HepG2 (cell line): ENCODE results near the gene HOXB4.

Experiments used
- POLR2A ChIP-seq, 2 experiments: IDR thresholded peaks; 2 replicates each; pipeline ENCODE4 v1.6.1; 2011; ENCODE audit warnings: low read depth in 2 of 2, low read length in 2 of 2, mild to moderate bottlenecking in 1 of 2, moderate library complexity in 1 of 2; ENCODE audit not compliant: insufficient read depth in 1 of 2
- RBM22 ChIP-seq: fragments of 200-400 bp; formaldehyde crosslinking; optimal IDR thresholded peaks from 2 replicates; pipeline ENCODE3; 2017; ENCODE audit warnings: mild to moderate bottlenecking, low read length, moderate library complexity
- YY1 ChIP-seq: IDR thresholded peaks from 2 replicates; pipeline ENCODE4 v1.6.1; 2011; ENCODE audit warnings: low read length, low read depth, moderate library complexity, mild to moderate bottlenecking; ENCODE audit not compliant: insufficient read depth, insufficient replicate concordance
- TF ChIP-seq, protein P1 (sequence below): sonication (generic); formaldehyde crosslinking; IDR thresholded peaks from 2 replicates; pipeline ENCODE4 v1.4.0; 2020; ENCODE audit warnings: missing genetic modification reagents
- TF ChIP-seq, protein P2 (sequence below): sonication (generic); formaldehyde crosslinking; IDR thresholded peaks from 2 replicates; pipeline ENCODE4 v1.4.0; 2020; ENCODE audit warnings: missing genetic modification reagents

DNA sequence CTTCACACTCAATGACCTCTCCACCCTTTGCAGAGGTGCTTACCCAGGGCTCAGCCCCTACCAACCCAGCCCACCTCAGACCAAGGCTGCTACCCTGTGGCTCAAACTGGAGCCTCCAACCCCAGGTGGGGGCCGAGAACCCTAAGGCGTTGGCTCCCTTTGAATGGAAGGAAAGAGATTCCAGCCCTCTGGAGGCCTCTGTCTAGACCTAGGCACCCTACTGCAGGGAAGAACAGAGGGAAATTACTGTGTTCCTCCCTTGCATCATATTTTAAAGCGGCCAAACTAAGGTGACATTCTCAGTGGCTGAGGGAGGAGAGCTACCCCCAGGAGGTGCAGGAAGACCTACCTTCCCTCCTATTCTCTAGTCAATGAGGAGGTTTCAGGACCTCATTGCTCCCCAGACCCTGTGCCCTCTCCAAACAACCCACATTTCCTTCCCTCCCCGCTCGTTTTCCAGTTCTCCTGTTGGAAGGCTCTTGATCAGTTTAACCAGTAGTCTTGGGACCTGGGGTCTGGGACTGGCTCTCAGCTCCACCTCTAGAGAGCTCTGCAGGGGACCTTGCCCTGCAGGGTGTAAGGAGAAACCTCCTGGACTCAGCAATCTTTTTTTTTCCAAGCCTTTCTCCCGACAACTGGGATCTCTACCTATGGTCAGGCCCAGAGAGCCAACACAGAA, 42.5 kb upstream of the HOXB4 start:
- TF ChIP-seq, protein P1, sequence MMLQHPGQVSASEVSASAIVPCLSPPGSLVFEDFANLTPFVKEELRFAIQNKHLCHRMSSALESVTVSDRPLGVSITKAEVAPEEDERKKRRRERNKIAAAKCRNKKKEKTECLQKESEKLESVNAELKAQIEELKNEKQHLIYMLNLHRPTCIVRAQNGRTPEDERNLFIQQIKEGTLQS (CRISPR knock-in tag): no peak
- no peak for TF ChIP-seq RBM22
- no peak for TF ChIP-seq YY1
- no peak for TF ChIP-seq POLR2A (IDR thresholded peaks at IDR 0.05; ENCODE audit: insufficient read depth in 1 of 2, low read depth in 2 of 2, low read length in 2 of 2)
- TF ChIP-seq, protein P2, sequence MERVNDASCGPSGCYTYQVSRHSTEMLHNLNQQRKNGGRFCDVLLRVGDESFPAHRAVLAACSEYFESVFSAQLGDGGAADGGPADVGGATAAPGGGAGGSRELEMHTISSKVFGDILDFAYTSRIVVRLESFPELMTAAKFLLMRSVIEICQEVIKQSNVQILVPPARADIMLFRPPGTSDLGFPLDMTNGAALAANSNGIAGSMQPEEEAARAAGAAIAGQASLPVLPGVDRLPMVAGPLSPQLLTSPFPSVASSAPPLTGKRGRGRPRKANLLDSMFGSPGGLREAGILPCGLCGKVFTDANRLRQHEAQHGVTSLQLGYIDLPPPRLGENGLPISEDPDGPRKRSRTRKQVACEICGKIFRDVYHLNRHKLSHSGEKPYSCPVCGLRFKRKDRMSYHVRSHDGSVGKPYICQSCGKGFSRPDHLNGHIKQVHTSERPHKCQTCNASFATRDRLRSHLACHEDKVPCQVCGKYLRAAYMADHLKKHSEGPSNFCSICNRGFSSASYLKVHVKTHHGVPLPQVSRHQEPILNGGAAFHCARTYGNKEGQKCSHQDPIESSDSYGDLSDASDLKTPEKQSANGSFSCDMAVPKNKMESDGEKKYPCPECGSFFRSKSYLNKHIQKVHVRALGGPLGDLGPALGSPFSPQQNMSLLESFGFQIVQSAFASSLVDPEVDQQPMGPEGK (CRISPR knock-in tag): no peak
